ENCODE measurements around the gene TSPAN14.

- no peak for TF ChIP-seq CTCF (IDR thresholded peaks at IDR 0.05; ENCODE audit: poor library complexity)
- TF ChIP-seq EZH2 (IDR thresholded peaks at IDR 0.05; ENCODE audit: borderline replicate concordance): no peak
- TF ChIP-seq EZH2phosphoT487 (IDR thresholded peaks at IDR 0.05; ENCODE audit: low read depth, severe bottlenecking, unreplicated experiment): no peak
Measured at GRCh38 chr10:80485946-80486764, 32.0 kb downstream of the TSPAN14 start.

Measured in hepatocyte (in vitro differentiated cells).